ENCODE measurements around the gene BOLA3.

The BOLA3 gene

DNA sequence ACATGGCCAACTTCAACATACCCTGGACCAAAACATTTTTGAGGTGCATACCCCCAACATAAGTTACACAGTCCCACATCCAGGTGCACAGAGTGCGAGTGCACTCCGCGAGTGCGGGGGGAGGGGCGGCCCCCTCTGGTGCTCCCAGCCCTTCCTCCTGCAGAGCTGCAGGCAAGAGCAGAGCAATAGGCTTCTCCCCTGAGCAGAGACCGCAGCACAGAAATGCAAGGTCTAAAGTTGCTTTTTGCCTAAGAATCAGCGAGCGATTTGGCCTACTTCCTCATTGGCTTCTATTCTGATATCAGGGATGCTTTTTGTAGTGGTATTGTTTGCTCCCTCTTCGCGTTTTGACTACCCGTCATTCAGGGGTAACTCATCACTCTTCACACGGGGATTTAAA, 40.6 kb downstream of the BOLA3 start:
- TF ChIP-seq CTCF (IDR thresholded peaks at IDR 0.05): no peak

GRCh38 chr2:74105413-74105812, 42.3 kb downstream of the BOLA3 start:
- no peak for TF ChIP-seq CTCF (IDR thresholded peaks at IDR 0.05)
- H3K36me3 ChIP-seq: peaks cover 62% of the 10 kb centered on the region
- no peaks in the 10 kb centered on the region for H3K27me3 ChIP-seq
- no peaks in the 10 kb centered on the region for H3K9me3 ChIP-seq
- H3K4me1 ChIP-seq (ENCODE audit: control insufficient read depth in 1 of 2, insufficient read depth in 1 of 2, low read depth in 1 of 2, low read length in 1 of 2): no peaks in the 10 kb centered on the region
- no peak overlapping the region for H3K27ac ChIP-seq
- H3K4me3 ChIP-seq (ENCODE audit: low read depth in 1 of 2, low read length in 1 of 2): no peak overlapping the region

More for the DNA sequence above, 40.6 kb downstream of the BOLA3 start:
- Histone ChIP-seq H3K27me3 (no peaks in the 10 kb centered on the region), H3K9me3 (no peaks in the 10 kb centered on the region), H3K27ac (no peak overlapping the region), H3K36me3 (peaks cover 45% of the 10 kb centered on the region), H3K4me3 (ENCODE audit: low read depth in 1 of 2, low read length in 1 of 2) (no peak overlapping the region), H3K4me1 (ENCODE audit: control insufficient read depth in 1 of 2, insufficient read depth in 1 of 2, low read depth in 1 of 2, low read length in 1 of 2) (no peaks in the 10 kb centered on the region)

- peaks cover 68% of the 10 kb centered on the region for H3K36me3 ChIP-seq
- no peak for TF ChIP-seq CTCF (IDR thresholded peaks at IDR 0.05)
Observed at GRCh38 chr2:74104839-74105238, 42.9 kb downstream of the BOLA3 start.

GRCh38 chr2:74103763-74104162, 43.9 kb downstream of the BOLA3 start:
- TF ChIP-seq CTCF (IDR thresholded peaks at IDR 0.05): no peak
- Histone ChIP-seq H3K4me3 (ENCODE audit: low read depth in 1 of 2, low read length in 1 of 2) (no peak overlapping the region), H3K9me3 (no peaks in the 10 kb centered on the region), H3K4me1 (ENCODE audit: control insufficient read depth in 1 of 2, insufficient read depth in 1 of 2, low read depth in 1 of 2, low read length in 1 of 2) (no peaks in the 10 kb centered on the region), H3K27me3 (no peaks in the 10 kb centered on the region), H3K36me3 (peaks cover 73% of the 10 kb centered on the region), H3K27ac (no peak overlapping the region)

More at GRCh38 chr2:74104839-74105238, 42.9 kb downstream of the BOLA3 start:
- Histone ChIP-seq H3K27ac (no peak overlapping the region), H3K9me3 (no peaks in the 10 kb centered on the region), H3K4me3 (ENCODE audit: low read depth in 1 of 2, low read length in 1 of 2) (no peak overlapping the region), H3K4me1 (ENCODE audit: control insufficient read depth in 1 of 2, insufficient read depth in 1 of 2, low read depth in 1 of 2, low read length in 1 of 2) (no peaks in the 10 kb centered on the region), H3K27me3 (no peaks in the 10 kb centered on the region)

DNA sequence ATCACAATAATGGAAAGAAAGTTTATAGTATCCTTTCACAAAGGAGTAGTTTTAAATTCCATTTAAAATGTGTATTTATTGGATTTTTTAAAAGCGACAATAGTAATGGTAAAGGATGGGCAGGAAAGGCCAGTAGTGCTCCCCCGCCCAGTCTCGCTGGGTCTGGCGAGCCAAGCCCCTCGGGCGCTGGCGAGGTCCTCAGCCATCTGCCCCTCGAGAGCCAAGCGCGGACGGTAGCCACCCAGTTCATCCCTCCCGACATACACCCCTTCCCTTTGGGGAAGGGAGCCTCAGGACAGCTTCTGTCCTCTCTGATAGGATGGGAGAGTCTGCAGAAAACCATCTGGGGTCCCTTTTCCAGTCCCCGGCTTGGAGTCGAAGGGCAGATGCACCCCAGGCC, 45.2 kb downstream of the BOLA3 start:
- TF ChIP-seq CTCF (IDR thresholded peaks at IDR 0.05): no peak

More for the DNA sequence above, 45.2 kb downstream of the BOLA3 start:
- Histone ChIP-seq H3K27ac (no peak overlapping the region), H3K27me3 (no peaks in the 10 kb centered on the region), H3K9me3 (no peaks in the 10 kb centered on the region), H3K36me3 (peaks cover 74% of the 10 kb centered on the region), H3K4me3 (ENCODE audit: low read depth in 1 of 2, low read length in 1 of 2) (no peak overlapping the region), H3K4me1 (ENCODE audit: control insufficient read depth in 1 of 2, insufficient read depth in 1 of 2, low read depth in 1 of 2, low read length in 1 of 2) (no peaks in the 10 kb centered on the region)

Measured in neutrophil (primary cell).